Measurements from ENCODE around the gene EBF3.
A peak's percentile ranks its signal among the peaks of the same experiment; 100 is the strongest.

EBF3 gene

DNA sequence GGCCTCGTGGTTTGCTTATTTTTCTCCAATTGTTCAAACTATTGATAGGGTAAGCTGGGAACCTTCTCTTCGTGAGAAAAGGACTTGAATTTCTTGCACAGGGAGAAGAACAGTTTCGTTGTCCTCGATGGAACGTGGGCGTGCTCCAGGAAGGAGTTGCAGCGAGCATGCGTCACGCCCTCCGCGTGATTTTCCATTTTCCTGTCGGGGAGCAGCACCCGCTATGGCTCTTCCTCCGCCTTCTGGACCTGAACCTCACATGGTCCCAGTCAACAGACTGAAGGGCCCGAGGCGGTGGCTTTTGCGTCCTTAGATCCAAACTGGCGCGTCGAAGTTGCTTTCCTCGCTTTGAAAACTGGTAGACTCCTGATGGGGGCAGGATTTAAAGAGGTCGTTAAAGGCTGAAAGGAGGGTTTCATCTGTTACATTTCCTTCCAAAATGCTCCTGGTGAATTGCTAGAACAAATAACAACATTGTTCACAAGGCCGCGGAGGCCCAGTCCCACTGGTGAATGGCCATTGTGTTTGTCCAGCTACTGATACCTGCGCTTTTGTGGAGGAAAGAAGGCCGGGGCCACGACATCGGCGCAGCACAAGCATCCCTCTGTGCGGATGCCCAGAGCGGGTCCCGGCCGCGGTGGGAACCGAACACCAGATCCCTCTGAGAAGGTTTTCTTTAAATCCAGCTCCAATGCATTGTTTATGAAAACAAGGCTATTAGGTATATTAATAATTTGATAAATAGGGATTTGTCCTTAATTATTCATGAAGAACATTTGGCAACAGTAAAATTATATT, 75.9 kb downstream of the EBF3 start:
- DNase-seq: no peak

DNA sequence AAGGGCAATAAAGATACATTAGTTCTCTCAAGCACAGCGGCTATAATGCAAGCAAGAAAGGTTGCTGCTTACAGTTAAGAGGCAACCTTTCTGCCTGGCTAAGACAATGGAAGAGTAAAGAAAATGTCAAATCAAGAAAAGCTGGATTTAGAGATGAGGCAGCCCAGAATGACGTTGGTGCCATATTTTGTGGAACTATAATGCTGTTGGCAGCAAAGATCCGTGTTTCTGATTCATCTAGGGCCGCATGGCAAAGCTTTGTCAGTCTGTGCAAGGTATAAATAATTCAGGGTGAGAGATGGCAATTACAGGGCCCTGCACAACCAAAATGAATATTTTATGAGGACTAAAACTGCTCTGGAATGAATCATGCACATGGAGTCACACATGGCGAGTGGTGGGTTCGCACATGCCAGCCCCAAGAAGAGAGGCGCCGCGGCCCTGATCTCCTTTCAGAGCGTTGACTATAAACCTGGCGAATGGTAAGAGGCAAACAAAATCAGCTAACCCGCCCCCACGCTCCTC, 76.6 kb downstream of the EBF3 start:
- DNase-seq: no peak

DNA sequence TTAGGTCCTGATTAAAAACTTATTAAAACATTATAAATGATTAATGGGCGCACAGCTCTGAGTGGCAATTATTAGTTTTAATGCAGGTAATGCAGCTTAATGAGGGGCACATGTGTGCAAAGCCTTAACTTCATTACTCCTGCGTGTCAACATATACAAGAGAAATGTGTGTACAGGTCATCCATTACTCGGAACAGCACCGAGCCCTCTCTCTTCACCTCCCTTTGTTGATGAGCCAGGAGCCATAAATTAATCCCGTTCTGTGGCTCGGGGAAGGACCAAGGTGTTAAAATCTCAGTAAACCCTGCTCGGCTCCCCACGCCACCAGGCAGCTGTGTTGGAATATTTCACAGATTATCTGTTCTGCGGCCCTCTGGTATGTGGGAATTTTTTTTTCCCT, 77.8 kb downstream of the EBF3 start:
- no peak for DNase-seq

DNA sequence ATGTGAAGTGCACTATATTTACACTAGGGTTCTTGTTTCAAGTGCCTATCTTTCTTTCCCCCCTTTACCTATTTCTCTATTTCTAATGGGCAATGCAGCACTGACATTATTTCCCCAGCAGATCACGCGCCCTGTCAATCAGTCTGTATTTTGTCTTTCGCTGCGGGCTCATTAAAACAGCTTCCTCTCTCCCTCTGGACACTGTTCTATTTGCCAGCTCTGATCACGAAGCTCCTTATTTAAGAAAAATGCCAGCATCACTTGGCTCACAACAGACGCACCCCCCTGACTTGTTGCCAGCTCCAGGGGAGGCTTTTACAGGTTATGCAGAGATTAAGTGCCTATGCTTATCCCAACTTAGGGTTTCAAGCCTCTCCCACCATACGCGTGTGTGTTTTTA, 78.5 kb downstream of the EBF3 start:
- DNase-seq: no peak

DNA sequence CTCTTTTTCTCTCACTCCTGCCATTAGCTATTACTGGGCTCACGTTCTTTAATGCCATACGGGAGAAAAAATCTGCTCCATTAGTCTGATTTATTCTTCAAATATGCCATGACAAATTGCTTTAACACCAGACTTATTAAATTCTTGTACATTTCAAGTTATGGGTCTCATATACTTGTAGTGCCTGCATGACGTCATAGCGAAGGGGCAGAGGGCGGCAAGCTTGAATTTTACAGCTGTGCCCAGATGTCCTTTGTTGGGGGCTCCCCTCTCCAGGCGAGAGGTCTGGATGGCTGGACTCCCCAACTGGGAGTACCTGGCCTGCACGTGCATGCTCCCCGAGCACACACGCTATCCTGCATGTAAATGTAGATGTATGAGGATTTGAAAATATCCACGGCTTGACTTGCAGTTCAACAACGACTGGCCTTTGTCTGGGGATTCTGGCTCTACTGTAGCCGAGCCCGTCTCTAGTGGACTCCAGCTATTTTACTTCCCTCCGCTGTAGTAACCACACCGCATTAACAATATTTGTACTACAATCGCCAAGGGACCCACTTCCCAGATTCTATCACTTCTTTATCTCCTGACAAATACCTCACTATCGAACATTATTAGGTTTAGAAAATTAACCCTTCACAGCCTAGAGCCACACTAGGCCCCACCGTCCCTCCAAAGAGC, 79.5 kb downstream of the EBF3 start:
- no peak for DNase-seq

DNA sequence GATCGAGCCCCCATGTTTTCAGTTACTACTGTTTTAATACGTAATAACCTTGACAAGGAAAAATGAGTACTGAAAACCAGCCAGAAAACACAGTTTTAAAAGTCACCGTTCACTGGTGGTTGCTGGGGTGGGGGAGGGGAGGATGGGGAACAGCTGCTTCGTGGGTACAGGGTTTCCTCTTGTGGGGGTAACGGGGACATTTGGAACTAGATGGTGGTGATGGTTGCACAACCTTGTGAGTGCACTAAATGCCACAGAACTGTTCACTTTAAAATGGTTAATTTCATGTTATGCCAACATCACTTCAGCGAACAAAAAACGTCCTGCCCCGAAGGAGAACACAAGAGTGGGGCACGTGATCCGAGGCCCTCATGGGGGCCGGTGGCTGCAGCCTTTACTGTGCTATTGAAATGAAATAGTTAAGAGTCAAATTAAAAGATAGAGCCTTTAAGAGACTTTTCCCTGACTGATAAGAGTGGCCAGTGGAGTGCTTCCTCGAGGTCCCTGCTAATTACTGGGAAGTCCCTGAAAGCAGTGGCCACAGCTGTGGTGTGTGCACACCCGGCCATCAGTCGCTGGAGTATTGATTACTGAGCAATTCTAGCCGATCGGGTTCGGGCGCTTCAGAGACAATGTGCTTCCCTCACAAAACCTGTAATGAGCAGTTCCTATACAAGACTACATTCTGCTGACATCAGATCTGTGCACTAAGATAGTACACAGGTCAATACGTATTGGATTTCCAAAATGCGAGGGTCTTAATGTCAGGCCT, 80.3 kb downstream of the EBF3 start:
- DNase-seq: no peak

DNA sequence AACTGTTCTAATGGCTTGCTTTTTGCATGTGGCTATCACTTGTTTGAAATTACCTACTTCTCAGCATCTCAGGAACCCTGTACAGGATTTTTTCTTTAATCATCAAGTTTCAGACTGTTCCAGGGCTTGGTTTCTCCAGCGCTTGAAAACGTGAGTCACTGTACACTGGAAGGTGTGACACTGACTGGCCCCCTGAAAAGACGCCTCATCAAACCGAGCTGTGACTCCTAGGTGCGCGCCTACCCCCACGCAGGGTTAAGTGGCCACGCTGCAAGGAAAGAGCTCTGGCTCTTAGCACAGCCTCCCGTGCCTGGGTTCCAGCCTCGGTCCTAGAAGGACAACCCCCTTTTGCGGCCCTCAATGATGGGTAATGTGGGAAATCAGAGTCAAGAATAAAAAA, 81.0 kb downstream of the EBF3 start:
- no peak for DNase-seq

DNA sequence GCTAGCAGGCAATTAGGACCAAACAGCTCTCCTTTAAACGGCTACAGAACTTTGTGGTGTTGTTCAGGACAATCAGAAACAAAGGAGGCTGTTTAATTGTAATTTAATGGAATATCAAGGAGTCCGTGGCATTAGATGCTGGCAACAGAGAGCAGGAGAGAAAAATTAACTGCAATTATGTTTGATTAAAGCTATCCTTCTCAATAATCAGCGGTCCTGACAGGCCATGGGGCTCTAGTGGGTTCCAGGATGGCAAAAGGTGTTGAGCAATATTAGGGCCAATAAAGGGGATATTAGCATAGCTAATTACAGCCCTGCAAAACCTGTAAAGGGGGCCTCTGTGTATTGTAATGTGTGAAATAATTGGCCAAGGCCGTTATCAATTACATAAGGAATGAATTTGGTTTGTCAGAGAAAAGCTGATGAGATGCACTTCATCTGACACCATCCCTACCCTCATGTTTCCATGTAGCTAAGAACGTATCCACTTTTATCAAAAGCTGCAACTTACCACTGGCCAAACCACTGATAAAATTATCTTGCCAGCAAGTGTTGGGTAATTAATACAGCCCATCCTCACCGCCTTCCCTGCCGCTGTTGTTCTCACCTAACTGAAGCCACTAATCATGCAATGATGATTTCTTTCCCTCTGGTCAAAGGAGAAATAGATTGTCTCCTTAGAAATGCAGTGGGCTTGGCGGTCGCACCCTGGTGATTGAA, 81.6 kb downstream of the EBF3 start:
- no peak for DNase-seq

DNA sequence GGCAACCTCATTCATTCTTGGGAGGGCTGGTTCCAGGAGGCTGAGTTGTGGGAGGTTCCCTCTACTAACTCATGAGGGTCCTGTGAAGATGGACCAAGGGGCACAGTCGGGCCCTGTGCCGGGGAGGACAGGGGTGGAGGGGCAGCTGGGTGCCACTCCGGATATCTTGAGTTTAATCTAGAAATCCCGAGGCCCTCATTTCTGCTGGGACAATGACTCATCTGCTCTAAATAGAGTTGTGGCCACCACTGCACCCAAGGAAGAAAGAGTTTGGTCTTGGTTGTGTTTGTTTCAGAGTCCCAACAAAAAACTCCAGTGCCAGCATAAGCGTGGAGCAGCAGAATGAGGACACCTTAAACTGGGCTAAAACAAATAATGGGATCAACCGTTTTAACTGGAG, 82.4 kb downstream of the EBF3 start:
- DNase-seq: no peak

DNA sequence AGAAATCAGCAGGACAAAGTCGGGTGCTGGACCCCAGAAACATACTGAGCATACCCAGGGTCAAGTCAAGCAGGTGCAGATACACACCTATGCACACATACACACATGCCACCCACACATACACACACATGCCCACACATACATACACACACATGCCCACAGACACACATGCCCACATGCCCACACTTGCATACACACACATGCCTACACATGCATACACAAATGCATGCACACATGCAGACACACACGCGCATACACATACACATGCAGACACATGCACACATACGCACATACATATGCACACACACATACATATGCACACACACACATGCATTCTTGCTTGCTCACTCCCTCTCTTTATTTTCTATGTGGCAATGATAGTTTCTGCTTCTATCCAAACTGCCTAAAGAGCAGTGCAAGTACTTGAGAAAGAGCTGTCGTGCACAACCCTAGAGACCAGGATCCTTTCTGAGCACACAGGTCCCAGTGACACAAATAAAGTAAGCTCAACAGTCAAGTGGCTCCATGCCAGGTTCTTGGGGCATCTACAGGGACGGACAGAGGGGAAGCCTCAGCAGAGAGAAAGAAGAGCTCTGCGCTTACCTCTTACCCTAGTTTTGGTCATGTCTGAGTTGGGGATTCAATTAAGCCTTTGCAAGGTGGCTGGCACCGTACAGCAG, 83.7 kb downstream of the EBF3 start:
- no peak for DNase-seq

DNA sequence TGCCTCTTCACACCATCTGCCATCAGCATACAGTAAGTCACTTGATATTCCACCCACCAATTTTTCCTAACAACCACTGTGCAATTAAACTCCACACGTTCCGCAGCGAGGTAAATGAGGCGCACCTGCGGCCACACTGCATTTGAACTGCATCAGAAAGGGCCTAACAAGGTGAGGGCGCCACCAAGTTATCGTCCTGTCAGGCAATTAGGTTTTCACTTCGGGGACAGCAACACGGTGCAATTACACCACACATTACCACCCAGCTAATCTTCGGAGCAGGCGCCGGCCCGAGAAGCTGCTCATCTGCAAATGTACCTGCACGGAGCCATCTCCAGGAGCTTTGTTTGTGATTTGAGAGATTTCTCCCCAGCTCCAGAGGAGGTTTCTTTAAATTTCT, 84.4 kb downstream of the EBF3 start:
- DNase-seq: no peak

DNA sequence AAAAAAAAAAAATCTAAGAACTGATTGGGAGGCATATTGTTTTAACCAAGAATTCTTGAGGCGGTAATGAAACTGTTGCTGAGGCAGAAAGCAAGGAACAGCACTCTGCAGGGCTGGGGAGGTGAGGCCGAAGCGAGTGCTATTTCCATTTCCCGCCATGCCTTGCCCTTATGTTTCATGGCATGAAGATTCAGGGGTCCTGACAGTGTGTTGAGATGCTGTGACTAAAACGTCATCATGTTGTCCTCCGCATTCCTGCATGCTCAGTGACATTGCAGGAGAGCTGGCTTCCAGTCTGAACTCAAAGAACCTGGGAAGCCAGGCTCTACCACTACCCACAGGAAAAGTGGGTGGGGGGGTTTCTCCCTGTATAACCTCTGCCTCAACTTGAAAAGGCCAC, 85.2 kb downstream of the EBF3 start:
- DNase-seq: no peak

DNA sequence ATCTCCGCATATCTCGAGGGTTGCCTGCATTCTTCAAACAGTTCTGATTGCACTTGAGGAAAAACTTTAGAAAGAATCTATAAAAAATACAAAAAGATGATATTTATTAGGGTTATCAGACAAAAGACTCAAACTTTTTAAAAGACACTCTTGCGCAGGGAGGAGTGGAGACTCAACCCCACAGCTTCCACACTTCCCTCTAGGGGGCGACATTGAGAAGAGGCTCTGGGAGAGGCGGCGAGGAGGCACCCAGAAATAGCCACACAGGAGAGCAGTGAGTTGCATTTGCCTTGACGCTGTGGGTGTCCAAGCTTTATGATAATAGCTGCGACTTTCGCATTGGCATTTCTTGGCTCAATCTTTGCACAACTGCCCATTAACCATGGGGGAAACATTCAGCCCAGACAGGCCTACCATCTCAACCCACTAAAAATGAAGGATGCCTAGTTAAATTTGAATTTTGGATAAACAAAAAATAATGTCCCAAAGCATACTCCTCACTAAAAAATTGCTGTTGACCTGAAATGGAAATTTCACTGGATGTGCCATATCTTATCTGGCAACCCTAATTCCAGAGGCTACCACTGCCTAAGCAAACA, 86.2 kb downstream of the EBF3 start:
- DNase-seq: peak; percentile 48

DNA sequence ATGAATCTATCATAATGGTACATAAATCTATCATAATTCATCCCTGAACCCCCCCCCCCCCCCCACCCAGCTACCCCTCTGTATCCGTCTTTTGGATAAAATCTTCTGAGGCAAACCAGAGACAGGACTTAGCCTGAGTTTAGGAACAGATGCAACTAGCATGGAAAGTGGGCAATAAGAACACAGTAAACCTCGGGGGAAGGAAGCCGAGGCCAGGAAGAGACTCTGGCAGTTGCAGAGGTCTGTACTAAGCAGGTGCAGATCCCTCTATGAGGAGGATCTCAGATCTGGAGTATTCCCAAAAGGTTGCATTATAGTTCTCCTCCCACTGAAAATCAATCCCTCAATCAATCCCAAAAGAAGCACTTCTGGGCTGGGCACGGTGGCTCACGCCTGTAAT, 87.2 kb downstream of the EBF3 start:
- no peak for DNase-seq

DNA sequence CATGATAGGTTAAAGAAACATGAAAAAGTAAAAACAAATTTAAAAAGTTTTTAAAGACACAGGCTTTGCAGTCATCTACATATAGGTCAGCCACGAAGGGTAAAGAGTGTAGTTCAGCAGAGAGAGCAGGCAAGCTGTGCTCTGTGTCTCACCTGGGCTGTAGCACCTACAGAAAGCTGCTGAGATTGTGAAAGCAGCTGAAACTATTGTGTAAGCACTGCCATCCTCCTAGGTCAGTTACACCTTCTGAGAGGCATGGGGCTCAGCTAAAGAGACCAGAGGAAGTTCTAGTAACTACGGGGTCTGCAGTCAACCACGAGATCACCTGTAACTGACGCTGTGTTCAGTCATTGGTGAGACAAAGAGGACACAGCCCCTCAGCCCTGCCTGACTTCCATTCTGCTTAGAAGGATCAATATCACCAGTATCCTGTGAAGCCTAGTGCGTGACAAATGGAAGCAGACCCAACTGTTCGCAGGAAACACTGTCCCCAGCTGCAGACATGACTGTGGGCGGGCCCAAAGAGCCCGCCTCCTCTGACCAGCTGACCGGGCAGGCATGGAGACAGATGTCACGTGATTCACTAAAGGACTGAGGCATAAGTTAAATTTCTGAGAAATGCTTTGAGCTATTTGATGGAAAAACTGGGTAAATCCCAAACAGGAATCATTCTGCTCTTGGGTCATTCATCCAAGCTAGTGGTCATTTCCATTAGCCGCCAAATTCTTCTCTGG, 87.9 kb downstream of the EBF3 start:
- no peak for DNase-seq

DNA sequence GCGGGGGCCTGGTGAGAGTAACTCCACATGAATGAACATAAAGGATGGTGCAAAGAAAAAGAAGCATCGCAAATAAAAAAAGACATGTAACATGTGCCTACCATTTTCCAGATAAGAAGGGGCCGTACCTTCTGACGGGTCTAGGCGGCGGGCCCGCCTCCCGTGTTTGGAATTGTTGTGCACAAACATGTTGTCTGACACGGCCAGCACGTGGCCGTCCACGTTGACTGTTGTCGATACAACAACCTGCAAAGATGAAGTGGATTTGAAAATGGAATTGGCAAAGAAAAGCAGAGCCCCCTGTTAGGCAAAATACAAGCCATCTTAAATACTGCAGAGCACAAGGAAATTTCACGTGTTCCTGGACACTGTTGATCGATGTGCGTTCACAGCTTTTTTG, 90.7 kb downstream of the EBF3 start:
- DNase-seq: no peak

DNA sequence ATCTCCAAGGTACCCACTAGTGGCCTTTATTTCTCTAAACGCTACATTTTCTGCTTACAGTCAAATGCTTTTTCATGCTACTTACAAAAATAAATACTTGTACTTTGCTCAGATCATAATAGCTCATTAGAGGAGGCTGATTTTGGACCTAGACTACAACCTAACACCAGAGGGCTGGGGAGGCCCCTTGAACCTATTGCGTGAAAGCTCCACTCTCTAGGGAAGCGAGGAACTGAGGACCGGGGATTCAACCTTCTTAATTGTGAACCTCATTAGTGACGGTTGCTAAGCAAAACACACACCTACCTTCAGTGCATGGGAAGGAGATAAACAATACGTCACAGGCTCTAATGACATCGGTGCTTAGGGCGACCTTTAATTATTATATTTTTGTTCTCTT, 92.1 kb downstream of the EBF3 start:
- no peak for DNase-seq

DNA sequence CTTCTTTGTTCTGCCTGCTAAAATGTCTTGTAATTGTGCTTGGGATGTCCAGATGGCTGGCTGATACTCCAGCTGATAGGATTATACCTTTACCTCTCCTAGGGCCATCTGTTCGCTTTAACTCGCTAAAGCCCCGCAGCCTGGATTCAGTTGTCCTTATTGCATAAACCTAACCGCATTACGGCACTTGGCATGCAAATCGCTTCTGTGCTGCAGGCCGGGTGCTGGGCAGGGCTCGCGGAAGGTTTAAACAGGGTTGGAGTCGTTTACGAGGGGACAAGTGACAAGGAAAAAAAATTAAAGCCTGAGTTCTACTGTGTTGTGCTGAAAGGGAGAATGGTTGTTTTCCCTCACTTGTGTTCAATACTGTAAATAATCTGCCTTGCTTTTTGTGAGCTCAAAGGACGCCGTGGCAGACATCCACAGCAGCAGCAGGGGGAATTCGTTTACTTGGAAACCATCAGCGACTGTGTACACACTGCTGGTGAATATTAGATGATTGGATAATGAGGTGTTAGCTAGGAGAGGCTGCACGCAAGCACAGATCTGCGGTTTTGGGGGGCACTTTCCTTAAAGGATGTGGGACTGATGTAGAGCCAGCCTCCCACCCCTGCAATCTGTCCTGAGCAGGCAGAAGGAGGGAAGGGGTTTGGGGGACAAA, 93.0 kb downstream of the EBF3 start:
- DNase-seq: no peak

DNA sequence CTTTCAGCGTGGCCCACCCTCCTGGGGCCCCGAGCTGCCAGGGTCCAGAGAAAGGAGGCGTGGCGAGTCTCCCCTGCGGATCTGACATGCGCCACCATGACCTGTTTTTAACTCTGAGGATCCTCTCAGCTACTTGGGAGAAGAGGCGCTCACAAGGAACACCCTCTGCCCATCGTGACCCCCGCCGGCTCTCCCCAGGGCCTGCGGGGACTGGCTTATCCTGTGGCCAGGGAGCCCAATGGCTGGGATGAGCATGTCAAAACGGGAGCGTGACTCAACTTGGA, 93.7 kb downstream of the EBF3 start:
- DNase-seq: no peak

DNA sequence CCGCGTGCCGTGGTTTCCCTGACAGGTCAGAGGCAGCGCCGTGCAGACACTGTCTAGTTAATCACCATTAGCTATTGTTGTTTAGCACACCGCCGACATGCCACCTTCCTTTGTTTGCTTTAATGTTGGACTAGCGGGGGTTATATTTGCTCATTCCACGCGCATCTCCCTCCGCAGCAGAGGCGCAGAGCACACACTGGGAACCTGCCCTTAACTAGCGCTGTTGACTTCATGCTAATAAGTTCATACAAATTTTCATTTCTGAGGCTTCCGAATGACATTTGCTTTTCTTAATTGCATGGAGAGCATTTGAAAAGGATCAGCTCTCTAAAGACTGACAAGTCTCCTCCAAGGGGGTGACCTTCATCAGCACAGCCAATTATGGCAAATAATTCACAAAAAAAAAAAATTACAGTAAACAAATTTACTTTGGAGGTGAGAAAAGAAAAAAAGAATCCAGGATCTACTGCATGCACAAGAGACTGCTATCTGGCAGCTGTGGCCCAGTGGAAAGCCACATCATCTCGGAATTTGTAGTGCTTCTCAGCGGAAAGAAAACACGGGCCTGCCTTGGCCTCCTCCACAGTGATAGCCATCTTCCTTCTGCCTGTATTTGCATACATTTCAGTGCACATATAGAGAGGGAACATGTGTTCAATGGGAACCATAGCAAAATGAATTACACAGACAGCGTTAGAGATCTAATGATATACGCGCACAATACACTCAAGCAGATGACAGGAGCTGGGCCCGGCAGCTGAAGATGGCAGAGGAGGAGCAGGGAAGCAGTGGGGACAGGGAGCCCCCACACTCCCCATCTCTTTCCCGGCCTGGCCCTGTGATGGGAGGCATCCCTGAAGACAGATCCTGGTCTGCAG, 94.2 kb downstream of the EBF3 start:
- DNase-seq: no peak

Measured in CD4-positive, alpha-beta T cell treated with Interleukin-17A for 4 hours (primary cell).